Activated naive CD8-positive, alpha-beta T cell treated with anti-CD3 and anti-CD28 coated beads, Interleukin-2, amount 10 ng/mL, durations not matched to agents 7 days and 5 days (primary cell): ENCODE data around the gene SCLT1. TPM values are rescaled to one million over a fixed set of nuclear protein-coding genes. Genes with fewer than 3 reads are reported as not detected.

ENCODE experiments used
- ATAC-seq: fragments of 150-1000 bp; cut with Tn5 transposase; one replicate; pipeline ENCODE4 v1.10.0; 2021; ENCODE audit warnings: low read depth, moderate library complexity
- POLR2A ChIA-PET: fragments of 350-600 bp; sonication (Branson Sonifier 250); formaldehyde crosslinking; loops from one replicate; lab custom pipeline; 2021; ENCODE audit warnings: antibody characterized with exemption; lab: Charles Lee
- DNase-seq: peaks from one replicate; pipeline ENCODE4 v3.0.0; 2021
- H3K27ac Mint-ChIP-seq: one replicate; pipeline ENCODE4 v1.8.0; 2022; ENCODE audit warnings: mild to moderate bottlenecking, mixed read lengths
- H3K27me3 Mint-ChIP-seq: one replicate; pipeline ENCODE4 v1.8.0; 2022; ENCODE audit warnings: mild to moderate bottlenecking, moderate library complexity, mixed read lengths
- H3K36me3 Mint-ChIP-seq: one replicate; pipeline ENCODE4 v1.8.0; 2021; ENCODE audit warnings: mild to moderate bottlenecking, mixed read lengths
- H3K4me1 Mint-ChIP-seq: one replicate; pipeline ENCODE4 v1.8.0; 2021; ENCODE audit warnings: mixed read lengths
- H3K4me3 Mint-ChIP-seq: one replicate; pipeline ENCODE4 v1.8.0; 2022; ENCODE audit warnings: mild to moderate bottlenecking, moderate library complexity, mixed read lengths
- H3K9me3 Mint-ChIP-seq: one replicate; pipeline ENCODE4 v1.8.0; 2021; ENCODE audit warnings: mixed read lengths
- total RNA-seq, 2 experiments: library from RNA; stranded (reverse); gene quantifications; one replicate each; pipeline ENCODE4 v1.2.3, GENCODE V29; 2021

SCLT1 gene
- total RNA-seq, 2 experiments from 2014 or later, result 35.1 TPM

DNA sequence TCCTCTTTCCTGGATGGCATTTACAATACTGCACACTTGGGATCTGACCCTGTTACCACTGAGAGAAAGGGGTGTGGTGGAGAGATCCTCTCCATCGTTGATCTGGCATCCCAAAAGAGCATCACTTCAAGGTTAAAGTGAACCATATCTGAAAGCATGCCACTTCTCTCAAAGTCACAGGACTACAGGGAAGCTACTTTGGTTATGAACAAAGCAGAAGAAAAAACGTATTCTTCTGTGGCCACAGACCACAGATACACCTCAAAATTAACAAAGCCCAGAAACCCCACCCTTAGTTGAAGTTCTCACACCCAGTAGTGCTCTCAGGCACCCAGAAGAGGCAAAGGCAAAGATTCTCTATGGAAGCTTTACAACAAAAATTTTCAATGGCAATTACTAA, 175.6 kb downstream of the SCLT1 start:
- Mint-ChIP-seq H3K27ac (no peak overlapping the region), H3K9me3 (no peaks in the 10 kb centered on the region), H3K36me3 (peaks cover 28% of the 10 kb centered on the region), H3K4me1 (peaks cover 22% of the 10 kb centered on the region), H3K27me3 (no peaks in the 10 kb centered on the region), H3K4me3 (peak overlapping the region; percentile 4)
- DNase-seq, result no peak
- POLR2A ChIA-PET, result interaction anchor here (0.6 to 1.4 kb wide), 2 partner anchors 96 to 175 kb away, joined by 5 read pairs; partner anchors contain the start of gene SCLT1
- ATAC-seq, result peak; percentile 87

DNA sequence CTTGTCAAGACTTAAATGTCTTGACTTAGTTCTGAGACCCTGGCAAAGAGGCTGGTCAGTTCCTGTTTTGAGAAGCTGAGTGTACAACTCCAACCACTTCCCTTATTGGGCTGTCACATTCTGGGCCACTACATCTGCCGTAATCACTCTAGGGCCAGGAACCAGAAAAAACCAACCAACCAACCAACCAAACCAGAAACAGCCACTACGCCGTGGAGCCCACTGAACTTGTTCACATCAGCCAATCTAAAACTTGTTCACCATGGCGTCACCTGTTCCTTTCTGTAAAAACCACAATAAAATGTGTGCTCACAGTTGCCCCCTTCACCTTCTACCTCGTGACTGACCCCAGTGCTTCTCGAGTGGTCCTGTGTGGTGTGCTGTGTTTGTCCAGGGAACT, 176.5 kb downstream of the SCLT1 start:
- Mint-ChIP-seq H3K27ac (no peak overlapping the region), H3K9me3 (no peaks in the 10 kb centered on the region), H3K27me3 (no peaks in the 10 kb centered on the region), H3K4me1 (peaks cover 22% of the 10 kb centered on the region), H3K4me3 (no peak overlapping the region), H3K36me3 (peaks cover 26% of the 10 kb centered on the region)
- POLR2A ChIA-PET, result no interaction called here
- ATAC-seq (peak; percentile 17), DNase-seq (no peak)

DNA sequence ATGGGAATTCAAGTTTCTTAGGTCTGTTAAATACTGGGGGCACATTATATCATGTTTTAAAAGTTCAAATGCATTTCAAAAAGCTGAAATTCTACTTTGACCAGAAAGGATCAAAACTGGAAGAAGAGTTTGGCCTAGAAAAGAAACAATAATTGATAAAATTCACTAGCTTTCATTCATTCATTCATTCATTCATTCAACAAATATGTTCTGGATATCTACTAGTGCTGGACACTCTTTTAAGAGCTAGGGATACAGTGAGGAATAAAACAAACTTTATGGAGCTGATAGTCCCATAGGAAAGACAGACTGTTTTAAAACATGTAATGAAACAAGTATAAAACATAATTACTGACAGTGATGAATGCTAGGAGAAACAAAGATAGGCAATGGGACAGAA, 177.8 kb downstream of the SCLT1 start:
- Mint-ChIP-seq H3K36me3 (peaks cover 23% of the 10 kb centered on the region), H3K9me3 (no peaks in the 10 kb centered on the region), H3K27ac (no peak overlapping the region), H3K4me3 (no peak overlapping the region), H3K4me1 (peaks cover 19% of the 10 kb centered on the region), H3K27me3 (no peaks in the 10 kb centered on the region)
- ATAC-seq (no peak), DNase-seq (no peak)
- POLR2A ChIA-PET, result no interaction called here

DNA sequence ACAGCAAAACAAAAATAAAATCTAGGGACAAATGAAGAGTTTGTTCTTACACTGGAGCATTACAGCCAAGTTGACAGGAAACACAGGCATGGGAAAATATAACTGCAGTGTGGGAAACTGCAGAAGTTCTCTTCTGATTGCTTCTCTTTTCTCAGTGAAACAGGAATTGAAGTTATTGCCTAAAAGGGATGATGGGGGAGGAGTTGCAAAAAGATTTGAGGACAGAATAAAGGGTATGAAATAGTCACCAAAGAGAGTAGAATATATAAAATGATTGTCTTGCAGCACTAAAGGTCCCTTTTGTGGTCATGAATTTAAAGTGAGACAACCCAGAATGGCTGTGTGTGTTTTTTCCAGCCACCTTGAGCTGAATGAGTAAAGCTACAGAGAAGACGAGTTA, 180.1 kb downstream of the SCLT1 start:
- Mint-ChIP-seq H3K9me3 (no peaks in the 10 kb centered on the region), H3K27ac (no peak overlapping the region), H3K27me3 (no peaks in the 10 kb centered on the region), H3K36me3 (peaks cover 13% of the 10 kb centered on the region), H3K4me3 (no peak overlapping the region), H3K4me1 (peaks cover 12% of the 10 kb centered on the region)
- ATAC-seq (no peak), DNase-seq (no peak)
- POLR2A ChIA-PET, result no interaction called here

DNA sequence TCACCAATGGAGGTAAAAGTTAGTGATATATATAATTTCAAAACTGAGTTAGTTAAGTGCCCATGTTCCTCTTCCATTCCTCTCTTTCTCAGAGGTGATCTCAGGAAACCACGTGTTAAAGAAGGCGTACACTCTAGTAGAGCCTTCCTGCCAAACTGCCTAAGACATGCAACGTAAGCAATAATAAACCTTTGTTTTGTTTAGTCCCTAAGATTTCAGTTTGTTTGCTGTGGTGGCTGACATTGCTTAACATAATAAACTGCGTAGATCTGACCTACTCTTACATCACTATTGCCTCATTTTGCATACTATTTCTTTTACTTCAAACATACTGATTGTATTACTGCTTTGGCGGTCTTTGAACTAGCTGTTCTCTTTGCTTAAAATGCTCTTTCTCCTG, 184.6 kb downstream of the SCLT1 start:
- Mint-ChIP-seq H3K4me1 (no peaks in the 10 kb centered on the region), H3K4me3 (no peak overlapping the region), H3K27me3 (no peaks in the 10 kb centered on the region), H3K9me3 (no peaks in the 10 kb centered on the region), H3K27ac (no peak overlapping the region), H3K36me3 (peaks cover 14% of the 10 kb centered on the region)
- POLR2A ChIA-PET, result no interaction called here
- ATAC-seq (no peak), DNase-seq (no peak)

DNA sequence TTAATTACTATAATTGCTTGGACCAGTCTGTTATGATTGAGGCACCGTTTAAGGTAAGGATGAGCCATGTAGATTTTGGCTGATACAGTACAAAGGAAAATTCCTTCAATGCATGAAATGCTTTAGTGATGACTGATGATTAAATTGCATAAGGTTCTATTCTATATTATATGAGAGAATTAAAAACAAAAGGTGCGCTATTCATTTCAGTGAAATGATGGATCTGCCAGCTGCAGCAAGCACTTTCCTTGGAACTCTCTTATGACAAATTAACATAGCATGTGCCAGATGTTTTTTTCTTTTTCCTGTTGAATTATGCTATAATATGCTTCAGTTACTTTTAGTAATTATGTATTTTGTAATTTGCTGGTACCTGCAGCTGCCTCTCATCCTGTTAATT, 185.4 kb downstream of the SCLT1 start:
- POLR2A ChIA-PET, result no interaction called here
- Mint-ChIP-seq H3K36me3 (peaks cover 9% of the 10 kb centered on the region), H3K27ac (no peak overlapping the region)

DNA sequence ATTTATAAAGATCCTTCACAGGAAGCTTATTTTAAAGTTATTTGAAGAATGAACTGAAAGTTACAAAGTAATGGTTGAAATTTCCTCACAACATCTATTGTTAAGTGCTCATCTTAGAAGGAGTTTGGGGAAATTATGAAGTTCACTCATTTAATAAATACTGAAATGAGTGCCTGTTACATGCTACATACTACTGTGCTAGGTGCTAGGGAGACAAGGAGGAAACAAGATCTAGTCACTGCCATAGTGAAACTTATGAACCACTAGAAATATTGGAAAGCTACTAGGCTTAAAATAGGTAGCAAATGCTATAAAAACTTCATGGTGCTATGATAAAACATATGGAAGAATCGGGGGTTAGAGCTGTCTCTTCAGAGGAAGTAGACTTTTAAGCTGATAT, 186.8 kb downstream of the SCLT1 start:
- H3K4me1 Mint-ChIP-seq, result no peaks in the 10 kb centered on the region
- DNase-seq, result no peak
- H3K27ac Mint-ChIP-seq, result no peak overlapping the region
- no peak overlapping the region for H3K4me3 Mint-ChIP-seq
- no peaks in the 10 kb centered on the region for H3K27me3 Mint-ChIP-seq
- H3K36me3 Mint-ChIP-seq, result peaks cover 15% of the 10 kb centered on the region
- POLR2A ChIA-PET, result no interaction called here
- H3K9me3 Mint-ChIP-seq, result no peaks in the 10 kb centered on the region
- ATAC-seq, result no peak

More for the DNA sequence above, 185.4 kb downstream of the SCLT1 start:
- Mint-ChIP-seq H3K9me3 (no peaks in the 10 kb centered on the region), H3K4me1 (no peaks in the 10 kb centered on the region), H3K4me3 (no peak overlapping the region), H3K27me3 (no peaks in the 10 kb centered on the region)
- DNase-seq (no peak), ATAC-seq (no peak)

DNA sequence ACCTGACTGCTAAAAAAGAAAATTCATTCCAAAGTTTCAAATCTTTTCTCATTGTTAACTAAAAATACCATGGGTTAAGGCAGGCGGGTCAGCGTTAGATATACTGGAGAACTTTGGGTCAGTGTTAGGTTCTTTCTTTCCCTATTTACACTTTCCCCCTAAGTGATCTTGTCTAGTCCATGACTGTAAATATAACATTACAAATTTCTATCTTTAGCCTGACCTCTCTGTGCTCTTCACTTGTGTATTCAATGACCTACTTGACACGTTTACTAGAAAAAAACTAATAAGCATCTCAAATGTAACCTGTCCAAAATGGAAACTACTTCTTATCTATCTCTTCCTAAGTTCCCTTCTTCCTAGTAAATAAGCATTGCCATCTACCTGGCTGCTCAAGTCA, 188.5 kb downstream of the SCLT1 start:
- peaks cover 16% of the 10 kb centered on the region for H3K36me3 Mint-ChIP-seq
- H3K27ac Mint-ChIP-seq, result no peak overlapping the region
- no peaks in the 10 kb centered on the region for H3K9me3 Mint-ChIP-seq
- H3K4me1 Mint-ChIP-seq, result no peaks in the 10 kb centered on the region
- no peak overlapping the region for H3K4me3 Mint-ChIP-seq
- ATAC-seq (no peak), DNase-seq (no peak)
- no peaks in the 10 kb centered on the region for H3K27me3 Mint-ChIP-seq
- POLR2A ChIA-PET, result no interaction called here

DNA sequence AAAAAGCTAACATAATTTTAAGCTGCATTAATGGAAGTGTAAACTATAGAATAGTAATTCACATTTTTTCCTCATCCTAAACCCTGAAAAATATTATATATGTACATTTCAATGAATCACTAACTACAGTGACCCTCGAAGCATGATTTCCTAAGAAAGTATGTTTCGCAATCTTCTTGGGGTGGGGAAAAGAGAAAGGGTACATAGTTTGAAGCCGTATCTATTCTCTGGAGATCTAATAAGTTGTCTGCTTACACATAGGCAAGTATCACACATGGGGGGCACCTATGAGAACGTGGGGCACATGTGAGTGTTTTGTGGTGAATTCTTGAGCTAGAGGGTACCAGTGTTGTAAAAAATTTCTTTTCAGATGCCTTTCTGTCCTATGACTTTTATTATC, 212.7 kb downstream of the SCLT1 start:
- POLR2A ChIA-PET, result no interaction called here
- no peak overlapping the region for H3K27ac Mint-ChIP-seq
- H3K9me3 Mint-ChIP-seq, result no peaks in the 10 kb centered on the region
- H3K27me3 Mint-ChIP-seq, result no peaks in the 10 kb centered on the region
- peaks cover 19% of the 10 kb centered on the region for H3K36me3 Mint-ChIP-seq
- ATAC-seq (no peak), DNase-seq (no peak)
- H3K4me1 Mint-ChIP-seq, result no peaks in the 10 kb centered on the region
- no peak overlapping the region for H3K4me3 Mint-ChIP-seq

DNA sequence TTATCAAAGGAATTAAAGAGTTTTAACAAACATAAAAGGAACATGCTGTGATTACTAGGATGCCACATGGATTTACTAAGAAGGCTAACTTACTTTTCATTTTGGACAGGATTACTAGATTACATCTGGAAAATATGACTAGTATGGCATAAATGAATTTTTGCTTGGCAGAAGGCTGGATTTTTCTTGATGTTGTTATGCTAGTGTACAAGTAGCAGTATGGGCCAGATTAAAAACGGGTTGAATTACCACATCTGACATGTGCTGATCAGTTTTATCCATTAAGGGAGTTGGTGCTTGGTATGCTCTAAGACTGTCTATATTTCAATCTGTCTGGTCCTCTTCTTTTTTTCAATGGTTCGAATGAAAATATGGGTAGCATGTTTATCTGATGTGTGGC, 213.4 kb downstream of the SCLT1 start:
- Mint-ChIP-seq H3K36me3 (peaks cover 17% of the 10 kb centered on the region), H3K9me3 (no peaks in the 10 kb centered on the region), H3K27ac (no peak overlapping the region), H3K27me3 (no peaks in the 10 kb centered on the region), H3K4me1 (no peaks in the 10 kb centered on the region), H3K4me3 (no peak overlapping the region)
- POLR2A ChIA-PET, result no interaction called here
- DNase-seq (no peak), ATAC-seq (no peak)

DNA sequence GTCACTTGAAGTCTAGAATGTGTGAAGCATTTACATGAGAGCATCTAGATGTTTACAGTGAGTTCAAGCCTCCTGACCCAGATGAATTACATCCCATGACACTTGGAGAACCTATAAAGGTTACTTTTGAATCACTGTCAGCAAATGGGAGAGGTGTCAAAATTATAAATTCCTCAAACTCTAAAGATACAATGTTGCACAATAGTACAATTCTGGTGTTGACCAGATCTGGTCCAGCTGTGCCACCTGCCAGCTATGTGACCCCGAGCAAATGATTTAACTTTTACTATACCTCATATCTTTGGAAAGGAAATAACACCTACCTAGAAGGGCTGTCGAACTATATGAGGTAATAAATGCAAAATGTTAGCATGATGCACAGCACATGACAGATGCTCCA, 214.1 kb downstream of the SCLT1 start:
- Mint-ChIP-seq H3K9me3 (no peaks in the 10 kb centered on the region), H3K4me1 (no peaks in the 10 kb centered on the region), H3K36me3 (peaks cover 17% of the 10 kb centered on the region), H3K4me3 (no peak overlapping the region), H3K27ac (no peak overlapping the region), H3K27me3 (no peaks in the 10 kb centered on the region)
- no peak for DNase-seq
- POLR2A ChIA-PET, result no interaction called here
- ATAC-seq, result no peak

DNA sequence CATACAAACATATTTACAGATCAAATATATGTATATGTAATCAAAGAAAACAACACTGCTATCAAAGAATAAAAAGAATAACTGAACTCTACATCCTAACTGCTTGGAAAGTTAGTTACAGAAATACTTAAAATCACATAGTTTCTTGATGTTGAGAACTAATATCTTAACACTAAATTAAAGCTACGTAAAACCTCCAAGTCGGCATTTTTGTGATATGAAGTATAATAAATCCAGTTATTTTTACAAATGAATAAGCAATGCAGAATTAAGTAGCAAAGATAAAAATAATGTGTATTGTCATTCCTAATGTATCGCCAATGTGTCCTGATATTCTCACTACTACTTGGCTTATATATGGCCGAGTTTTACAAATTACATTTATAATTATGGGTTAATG, 215.4 kb downstream of the SCLT1 start:
- H3K27me3 Mint-ChIP-seq, result no peaks in the 10 kb centered on the region
- H3K36me3 Mint-ChIP-seq, result peaks cover 11% of the 10 kb centered on the region
- no peak overlapping the region for H3K27ac Mint-ChIP-seq
- H3K4me1 Mint-ChIP-seq, result no peaks in the 10 kb centered on the region
- no peak for ATAC-seq
- POLR2A ChIA-PET, result no interaction called here
- no peak for DNase-seq
- H3K4me3 Mint-ChIP-seq, result no peak overlapping the region
- H3K9me3 Mint-ChIP-seq, result no peaks in the 10 kb centered on the region

DNA sequence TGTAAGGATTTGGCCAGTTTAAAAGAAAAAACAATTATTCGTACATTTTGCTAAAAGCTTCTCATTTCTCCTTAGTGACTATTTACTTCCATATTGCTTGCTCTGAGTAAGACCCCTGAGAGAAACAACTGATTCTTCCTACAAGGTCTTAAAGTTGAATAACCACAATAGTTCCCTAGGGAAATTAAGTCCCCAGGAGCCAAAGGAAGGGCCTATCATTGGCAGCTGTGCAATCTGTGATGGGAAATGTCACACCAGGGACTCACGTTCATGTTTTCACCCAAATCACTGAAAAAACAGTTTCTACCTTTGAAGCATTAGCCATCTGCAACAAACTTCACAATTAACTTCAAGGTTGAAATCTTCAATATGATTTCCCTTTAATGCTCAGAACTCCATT, 217.1 kb downstream of the SCLT1 start:
- Mint-ChIP-seq H3K4me1 (no peaks in the 10 kb centered on the region), H3K4me3 (no peak overlapping the region), H3K9me3 (no peaks in the 10 kb centered on the region), H3K27ac (no peak overlapping the region), H3K27me3 (no peaks in the 10 kb centered on the region), H3K36me3 (peaks cover 20% of the 10 kb centered on the region)
- no peak for DNase-seq
- POLR2A ChIA-PET, result no interaction called here
- ATAC-seq, result no peak

DNA sequence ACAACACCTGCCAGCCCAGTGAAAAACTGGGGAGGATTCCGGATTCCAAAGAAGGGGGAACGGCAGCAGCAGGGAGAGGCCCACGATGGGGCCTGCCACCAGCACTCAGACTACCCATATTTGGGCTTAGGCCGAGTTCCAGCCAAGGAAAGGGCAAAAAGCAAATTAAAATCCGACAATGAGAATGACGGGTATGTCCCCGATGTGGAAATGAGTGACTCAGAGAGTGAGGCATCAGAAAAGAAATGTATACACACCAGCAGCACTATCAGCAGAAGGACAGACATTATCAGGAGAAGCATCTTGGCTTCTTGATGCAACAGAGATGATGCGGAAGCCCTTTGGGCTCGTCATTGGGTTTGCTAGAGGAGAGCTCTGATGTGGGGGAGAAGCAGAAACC, 221.4 kb downstream of the SCLT1 start:
- Mint-ChIP-seq H3K27ac (no peak overlapping the region), H3K4me3 (no peak overlapping the region), H3K27me3 (no peaks in the 10 kb centered on the region), H3K36me3 (peaks cover 32% of the 10 kb centered on the region), H3K4me1 (no peaks in the 10 kb centered on the region), H3K9me3 (no peaks in the 10 kb centered on the region)
- POLR2A ChIA-PET, result no interaction called here
- DNase-seq (no peak), ATAC-seq (no peak)
